HG03196 (cell line): ENCODE data around the gene TAS2R16.

Source experiments
- ATAC-seq: cut with Tn5 transposase; IDR thresholded peaks from one replicate; pipeline ENCODE4 v1.9.1; 2021; ENCODE audit not compliant: unreplicated experiment

Gene TAS2R16

GRCh38 chr7:122995600-122995999, at the start of gene TAS2R16:
Gene TAS2R16 (minus strand): TSS chr7:122995700. CDS start chr7:122995634, 66 bp downstream.
- ATAC-seq, result no peak

DNA sequence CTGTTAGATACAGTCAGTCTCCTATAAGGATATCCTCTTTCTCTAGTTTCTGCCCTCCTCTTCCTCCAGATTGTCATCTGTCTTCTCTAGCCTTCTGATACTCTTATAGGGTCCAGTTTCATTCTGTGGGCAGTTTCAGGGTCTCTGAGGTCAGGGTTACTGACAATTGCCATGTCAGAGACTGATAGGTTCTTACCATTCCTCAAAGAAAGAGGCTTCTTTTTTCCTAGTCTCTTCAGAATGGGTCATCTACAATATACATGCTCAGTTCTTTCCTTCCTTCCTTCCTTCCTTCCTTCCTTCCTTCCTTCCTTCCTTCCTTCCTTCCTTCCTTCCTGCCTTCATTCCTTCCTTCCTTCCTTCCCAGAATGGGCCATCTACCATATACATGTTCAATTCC, 48.1 kb upstream of the TAS2R16 start:
- ATAC-seq, result no peak

GRCh38 chr7:123041101-123041500, 45.6 kb upstream of the TAS2R16 start:
- no peak for ATAC-seq

DNA sequence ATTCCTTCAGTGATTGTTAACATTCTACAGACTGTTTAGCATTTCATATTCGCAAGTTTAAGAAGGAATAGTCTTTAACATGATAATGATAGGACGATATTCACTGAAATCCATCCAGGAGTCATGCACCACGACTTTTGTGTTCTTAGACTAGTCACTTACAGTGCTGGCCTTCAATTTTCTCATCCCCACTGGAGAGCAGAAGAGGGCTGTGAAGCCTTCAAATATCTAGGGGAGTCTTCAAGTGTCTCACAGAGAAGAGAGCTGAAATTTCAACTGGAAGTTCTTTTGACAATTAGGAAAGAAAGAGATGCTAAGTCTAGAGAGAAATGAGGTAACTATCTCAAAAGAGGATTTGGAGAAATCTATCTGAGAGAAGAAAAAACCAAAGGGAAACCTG, 43.8 kb upstream of the TAS2R16 start:
- ATAC-seq, result no peak

DNA sequence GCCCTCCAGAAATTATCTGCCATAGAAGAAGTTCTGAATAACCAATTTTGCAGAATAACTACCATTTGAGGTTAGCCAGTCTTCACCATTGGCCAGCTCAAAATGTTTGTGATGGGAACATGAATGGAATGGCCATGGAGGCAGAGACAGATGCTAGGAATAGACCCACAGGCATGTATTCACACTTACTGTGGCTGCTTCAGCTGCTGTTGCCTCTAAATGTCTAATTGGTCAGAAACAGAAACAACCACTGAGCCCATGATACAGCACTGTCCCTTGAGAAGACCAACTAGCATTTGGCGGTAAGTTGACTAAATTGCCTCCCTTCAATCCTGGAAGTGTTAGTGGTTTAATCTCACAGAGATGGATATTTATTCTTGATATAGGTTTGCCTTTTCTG, 38.6 kb upstream of the TAS2R16 start:
- ATAC-seq, result no peak

GRCh38 chr7:123030631-123031030, 35.1 kb upstream of the TAS2R16 start:
- no peak for ATAC-seq

DNA sequence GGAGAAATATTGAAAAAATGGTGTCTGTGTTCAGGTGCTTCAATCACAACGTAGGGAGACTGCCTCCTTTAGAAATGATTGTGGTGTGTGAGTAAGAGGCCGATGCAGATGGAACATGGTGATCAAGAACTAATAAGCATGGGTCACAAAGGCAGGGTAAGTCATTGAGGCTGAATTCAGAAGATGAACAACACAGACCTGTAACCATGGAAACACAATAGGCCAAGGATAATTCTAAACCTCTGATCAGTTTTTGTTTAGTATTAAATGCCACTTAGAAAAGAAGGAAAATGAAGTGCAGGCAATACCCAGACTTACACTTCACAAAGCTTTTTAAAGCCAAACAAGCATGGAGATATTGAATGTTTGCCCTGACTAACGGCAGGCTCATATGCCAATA, 32.8 kb upstream of the TAS2R16 start:
- ATAC-seq, result no peak

GRCh38 chr7:123026251-123026650, 30.8 kb upstream of the TAS2R16 start:
- ATAC-seq, result no peak

DNA sequence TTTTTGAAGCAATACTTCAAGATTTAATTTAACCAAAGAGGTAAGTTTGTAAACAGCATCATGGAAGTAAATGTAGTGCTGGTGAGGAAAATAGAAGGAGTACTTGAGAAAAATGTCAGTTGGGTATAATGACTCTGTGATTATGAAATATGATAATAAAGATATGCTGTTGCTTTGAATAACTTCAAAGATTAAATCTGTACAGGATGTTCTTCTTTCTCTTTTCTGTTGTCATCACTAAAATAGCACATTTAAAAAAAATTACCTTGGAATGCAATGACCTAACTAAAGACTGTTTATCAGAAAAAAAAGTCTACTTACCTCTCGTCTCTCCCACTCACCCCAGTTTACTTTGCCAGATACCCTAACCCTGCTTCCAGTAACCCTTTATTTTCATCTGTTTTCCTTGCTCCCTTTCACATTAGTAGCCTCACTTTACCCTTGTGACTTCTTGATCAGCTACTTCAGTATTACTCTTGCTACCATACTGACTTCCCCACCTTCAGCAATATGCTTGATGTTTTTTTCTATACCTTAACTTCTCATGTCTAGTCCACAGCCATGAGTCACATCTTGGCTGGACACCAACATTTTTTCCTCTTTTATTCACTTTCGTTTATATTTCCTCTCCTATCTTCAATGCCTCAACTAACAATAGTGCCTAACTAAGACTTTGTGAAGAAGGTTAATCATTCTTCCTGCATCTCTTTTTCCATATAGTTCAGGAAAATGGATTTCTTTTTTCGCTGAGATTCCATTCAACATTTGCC, 29.7 kb upstream of the TAS2R16 start:
- no peak for ATAC-seq

DNA sequence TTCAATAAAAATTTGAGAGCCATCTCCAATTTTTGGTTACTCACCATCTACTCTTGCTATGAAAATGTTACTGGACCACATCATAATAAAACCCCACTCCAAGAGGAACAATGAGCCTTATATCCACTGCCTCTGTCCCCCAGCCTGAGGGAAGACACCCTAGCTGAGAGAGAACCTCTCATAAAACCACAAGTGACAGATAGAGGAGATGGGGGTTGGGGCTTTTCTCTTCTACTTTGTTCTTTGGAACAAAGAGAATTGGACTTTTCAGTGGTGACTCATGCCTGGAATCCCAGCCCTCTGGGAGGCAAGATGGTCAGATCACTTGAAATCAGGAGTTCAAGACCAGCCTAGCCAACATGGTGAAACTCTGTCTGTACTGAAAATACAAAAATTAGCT, 27.6 kb upstream of the TAS2R16 start:
- no peak for ATAC-seq

DNA sequence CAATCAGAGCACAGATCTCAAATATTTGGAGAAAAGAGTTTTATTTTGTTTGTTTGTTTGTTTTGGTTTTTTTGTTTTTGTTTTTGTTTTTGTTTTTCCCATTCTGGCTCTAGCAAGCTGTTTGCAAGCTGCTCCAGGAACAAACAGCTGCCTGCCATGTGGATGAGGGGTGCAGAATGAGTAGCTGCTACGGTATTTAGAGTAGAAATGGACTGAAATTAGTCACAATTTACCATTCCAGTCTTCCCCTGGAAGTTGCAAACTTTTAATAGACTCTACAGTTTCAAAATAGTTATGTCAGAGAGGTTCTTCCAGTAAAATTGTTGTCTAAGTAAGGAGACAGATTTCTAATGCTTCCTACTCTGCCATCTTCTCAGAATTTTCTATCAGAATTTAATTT, 27.1 kb upstream of the TAS2R16 start:
- no peak for ATAC-seq

DNA sequence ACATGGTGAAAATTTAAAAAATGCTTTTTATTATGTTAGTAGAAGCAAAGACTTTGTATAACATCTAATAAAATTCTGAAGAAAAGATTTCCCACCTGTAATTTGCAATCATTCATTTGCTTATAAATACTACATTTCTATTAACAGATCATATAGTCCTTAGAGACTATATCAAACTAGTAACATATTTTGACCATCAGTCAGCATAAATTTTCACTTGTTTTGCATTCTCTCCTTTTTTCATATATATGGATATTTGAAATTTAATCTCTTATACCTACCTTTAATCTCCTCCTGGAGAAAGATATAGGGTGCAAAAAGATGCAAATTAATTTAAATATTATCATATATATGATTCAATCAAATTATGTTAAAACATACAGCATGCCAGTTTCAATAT, 16.9 kb upstream of the TAS2R16 start:
- ATAC-seq, result no peak

DNA sequence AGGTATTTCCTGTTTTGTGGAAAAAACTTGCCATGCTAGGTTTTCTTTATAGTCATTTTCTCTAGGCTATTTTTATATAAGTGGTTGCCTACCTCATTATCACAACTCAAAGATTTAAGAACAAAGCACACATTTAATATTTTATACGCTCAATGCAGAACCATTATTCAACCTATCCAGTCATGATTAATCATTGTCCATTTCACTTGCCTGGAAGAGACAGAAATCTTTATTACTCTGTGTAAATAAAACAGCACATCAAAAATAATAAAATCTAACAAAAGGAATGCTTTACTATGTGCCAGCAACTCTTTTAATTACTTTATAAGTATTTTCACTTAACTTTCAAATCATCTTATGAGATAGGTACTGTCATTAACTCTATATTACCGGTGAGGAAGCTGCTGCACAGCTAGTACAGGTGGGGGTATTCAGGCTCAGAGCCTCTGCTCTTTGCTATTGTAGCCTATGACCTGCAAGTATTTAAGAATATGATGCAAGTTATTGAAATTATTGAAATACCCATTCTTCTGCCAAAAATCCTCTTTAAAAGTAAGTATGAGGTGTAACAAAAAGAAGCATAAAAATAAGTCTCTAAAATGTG, 16.4 kb upstream of the TAS2R16 start:
- ATAC-seq, result no peak

DNA sequence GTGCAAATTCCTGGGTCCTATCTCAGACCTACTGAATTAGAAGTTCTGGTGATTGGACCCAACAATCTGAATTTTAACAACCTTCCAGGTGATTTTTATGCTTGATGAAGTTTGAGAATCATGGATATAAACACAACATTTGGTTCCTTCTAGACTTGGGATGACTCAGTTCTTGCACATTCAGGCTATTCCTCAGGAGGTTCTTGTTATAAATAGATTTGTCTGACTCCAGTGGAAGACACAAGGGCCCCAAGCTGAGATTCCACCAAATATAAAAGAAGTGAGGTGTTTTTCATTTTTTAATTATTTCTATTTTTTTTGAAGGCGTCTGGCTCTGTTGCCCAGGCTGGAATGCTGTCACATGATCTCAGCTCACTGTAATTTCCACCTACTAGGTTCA, 9.4 kb upstream of the TAS2R16 start:
- ATAC-seq, result no peak

DNA sequence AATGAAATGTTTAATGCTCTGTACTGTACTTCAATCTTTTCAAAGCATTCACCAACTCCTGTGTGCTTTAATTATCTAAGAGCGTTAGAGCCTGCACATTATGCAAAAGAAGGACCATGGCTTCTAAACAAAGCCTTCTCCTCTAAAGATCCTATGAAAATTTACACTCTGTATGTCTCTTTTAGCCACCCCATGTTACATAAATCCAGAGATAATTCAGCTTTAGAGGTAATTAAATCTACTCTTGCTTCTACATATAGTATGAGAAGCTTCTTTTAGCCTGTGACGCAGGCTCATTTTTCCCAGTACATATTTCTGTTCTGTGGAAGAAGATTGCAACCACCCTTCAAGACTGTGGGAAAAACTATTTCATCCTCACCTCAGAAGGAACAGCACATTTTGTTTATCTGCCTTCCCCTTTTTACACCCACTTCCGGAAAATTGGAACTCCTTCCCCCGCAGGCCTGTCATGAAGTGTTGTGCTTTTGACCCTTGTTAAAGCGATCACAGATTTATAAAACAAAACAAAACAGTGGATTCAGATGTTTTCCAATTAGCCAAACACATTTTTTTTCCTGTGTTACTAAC, 8.1 kb upstream of the TAS2R16 start:
- ATAC-seq, result no peak

- ATAC-seq, result no peak
Observed at GRCh38 chr7:122989577-122989976, 5.9 kb downstream of the TAS2R16 start.

DNA sequence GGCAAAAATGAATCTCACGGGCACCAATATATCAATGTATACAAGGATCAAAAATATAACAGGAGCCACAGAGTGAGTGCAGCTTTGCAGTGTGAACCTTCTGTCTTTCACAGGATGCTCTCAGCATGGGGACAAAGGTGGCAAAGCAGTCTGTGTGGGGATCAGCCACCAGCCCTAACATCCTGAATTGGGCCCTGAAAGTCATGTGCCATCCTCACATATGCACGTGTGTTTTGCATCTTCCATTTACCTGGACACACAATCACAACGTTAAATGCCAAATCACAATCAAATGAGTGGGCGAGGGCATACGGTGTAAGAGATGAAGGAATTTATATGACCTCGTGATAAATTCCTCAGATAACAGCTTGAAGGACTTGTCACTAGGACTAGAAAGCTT, 6.5 kb downstream of the TAS2R16 start:
- no peak for ATAC-seq

GRCh38 chr7:122988333-122988732, 7.2 kb downstream of the TAS2R16 start:
- ATAC-seq, result no peak

DNA sequence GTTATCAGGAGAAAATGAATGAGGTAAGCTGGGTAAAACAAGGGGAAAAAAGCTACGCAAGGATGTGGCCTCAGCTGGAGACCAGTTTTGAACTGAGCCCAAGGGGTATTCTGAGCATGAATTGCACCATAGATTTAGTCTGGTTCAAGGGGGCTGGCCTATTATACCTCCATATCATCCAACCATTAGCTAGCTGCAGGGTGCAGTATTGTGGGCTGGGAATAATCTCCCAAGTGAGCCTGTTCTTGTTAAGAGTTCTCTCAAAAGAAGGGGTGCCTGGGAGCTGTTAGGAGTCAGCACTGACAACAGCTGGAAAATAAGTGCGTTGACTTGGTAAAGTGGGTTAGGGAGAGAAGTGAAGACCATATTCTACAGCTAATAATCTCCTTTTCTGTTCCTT, 8.0 kb downstream of the TAS2R16 start:
- no peak for ATAC-seq

GRCh38 chr7:122984021-122984420, 11.5 kb downstream of the TAS2R16 start:
- no peak for ATAC-seq

DNA sequence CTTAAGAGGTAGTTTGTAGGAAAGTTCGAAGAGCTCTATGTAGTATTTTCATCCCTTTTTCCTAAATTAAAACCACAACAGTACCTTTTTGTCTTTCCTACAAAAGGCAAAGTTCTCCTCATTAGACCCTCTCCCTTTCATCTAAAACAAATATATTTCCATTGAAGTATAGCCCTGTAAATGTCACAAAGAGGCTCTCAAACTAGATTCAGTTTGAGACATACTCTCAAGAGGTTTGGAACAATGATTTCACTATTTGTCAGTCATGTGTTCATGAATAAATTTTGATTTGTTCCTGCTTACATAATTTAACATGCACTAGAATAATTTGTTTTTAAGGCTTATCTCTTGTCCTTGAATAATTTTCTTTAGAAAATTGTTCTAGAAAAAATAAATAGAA, 12.2 kb downstream of the TAS2R16 start:
- ATAC-seq, result no peak

DNA sequence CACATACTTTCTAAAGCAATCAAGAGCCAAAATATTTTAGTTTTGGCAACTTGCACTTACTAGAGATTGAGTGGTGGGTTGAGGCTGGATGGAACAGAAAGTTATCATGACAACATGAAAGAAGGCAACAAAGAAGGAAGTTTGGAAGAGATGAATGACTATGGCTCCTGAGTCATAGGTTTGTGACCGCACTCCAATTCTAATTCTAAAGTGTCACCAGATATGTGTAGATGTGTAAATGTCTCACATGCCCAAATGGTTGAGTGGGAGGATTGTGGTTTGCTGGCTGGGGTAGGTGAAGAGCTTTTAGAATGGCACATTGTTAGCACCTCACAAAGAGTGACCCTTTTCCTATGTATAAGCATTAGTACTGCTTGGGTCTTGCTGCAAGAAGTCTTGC, 20.2 kb downstream of the TAS2R16 start:
- no peak for ATAC-seq
